Adrenal gland (tissue), 5 donors: Measurements from ENCODE around the gene GYPB.
"Not testable (repeated sequence)": the region's sequence is repeated elsewhere in the genome, so short reads cannot be mapped to it uniquely, and the experiment has no call there.

Source experiments
- POLR2A ChIP-seq, 2 donors: fragments of 450-650 bp; IDR thresholded peaks; one replicate each; pipeline ENCODE4 v1.6.1; 2017; ENCODE audit warnings: antibody characterized with exemption in 2 of 2, mild to moderate bottlenecking in 2 of 2, moderate library complexity in 1 of 2
- TF ChIP-seq, protein P1 (sequence below), 6 experiments: fragments of 450-650 bp in 4 of 6; fragments of 200-600 bp in 2 of 6; sonication (generic) in 1 of 6; IDR thresholded peaks; 1 replicate in 5 of 6; 2 replicates in 1 of 6; pipeline versions ENCODE4 v1.5.1 to v1.8.0; 2016 to 2021; ENCODE audit warnings: antibody characterized with exemption in 6 of 6, mild to moderate bottlenecking in 2 of 6, moderate library complexity in 1 of 6
- donor health status: DM: no; HTN: no; CAD: no.

DNA sequence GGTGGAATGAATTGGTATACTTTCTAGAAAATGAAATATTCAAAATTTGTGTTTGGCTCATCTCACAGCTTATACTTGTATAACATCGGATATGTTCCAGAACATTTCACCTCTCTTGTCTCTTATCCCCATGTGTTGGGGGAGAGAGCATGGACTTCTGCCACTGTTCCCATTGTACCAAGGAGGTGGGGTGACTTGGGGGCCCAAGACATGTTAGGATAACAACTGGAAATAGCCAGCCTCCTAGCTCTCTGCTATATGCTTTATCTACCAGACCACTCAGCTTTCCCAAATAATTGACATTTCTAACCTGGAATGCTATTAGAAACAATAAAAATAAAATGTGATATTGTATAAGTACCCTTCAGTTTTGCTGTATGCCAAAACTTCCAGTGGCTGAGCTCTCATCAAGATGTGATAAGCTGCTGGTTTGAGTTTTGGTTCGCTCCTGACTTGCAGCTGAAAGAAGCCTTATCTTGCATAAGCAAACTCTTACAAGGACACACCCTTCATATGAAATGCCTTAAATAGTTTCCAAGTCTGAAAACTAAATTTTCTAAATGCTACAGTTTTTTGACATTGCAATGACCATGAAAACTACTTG, 12.9 kb downstream of the GYPB start:
- TF ChIP-seq, protein P1, sequence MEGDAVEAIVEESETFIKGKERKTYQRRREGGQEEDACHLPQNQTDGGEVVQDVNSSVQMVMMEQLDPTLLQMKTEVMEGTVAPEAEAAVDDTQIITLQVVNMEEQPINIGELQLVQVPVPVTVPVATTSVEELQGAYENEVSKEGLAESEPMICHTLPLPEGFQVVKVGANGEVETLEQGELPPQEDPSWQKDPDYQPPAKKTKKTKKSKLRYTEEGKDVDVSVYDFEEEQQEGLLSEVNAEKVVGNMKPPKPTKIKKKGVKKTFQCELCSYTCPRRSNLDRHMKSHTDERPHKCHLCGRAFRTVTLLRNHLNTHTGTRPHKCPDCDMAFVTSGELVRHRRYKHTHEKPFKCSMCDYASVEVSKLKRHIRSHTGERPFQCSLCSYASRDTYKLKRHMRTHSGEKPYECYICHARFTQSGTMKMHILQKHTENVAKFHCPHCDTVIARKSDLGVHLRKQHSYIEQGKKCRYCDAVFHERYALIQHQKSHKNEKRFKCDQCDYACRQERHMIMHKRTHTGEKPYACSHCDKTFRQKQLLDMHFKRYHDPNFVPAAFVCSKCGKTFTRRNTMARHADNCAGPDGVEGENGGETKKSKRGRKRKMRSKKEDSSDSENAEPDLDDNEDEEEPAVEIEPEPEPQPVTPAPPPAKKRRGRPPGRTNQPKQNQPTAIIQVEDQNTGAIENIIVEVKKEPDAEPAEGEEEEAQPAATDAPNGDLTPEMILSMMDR (IDR thresholded peaks at IDR 0.05) = not testable (repeated sequence)
- not testable (repeated sequence) for TF ChIP-seq POLR2A (IDR thresholded peaks at IDR 0.05)
